ENCODE measurements around the gene CPOX. TPM values are rescaled to one million over a fixed set of nuclear protein-coding genes. Genes with fewer than 3 reads are reported as not detected.

The CPOX gene
- total RNA-seq, 1 donor from 2014 or later = 18.0 TPM

DNA sequence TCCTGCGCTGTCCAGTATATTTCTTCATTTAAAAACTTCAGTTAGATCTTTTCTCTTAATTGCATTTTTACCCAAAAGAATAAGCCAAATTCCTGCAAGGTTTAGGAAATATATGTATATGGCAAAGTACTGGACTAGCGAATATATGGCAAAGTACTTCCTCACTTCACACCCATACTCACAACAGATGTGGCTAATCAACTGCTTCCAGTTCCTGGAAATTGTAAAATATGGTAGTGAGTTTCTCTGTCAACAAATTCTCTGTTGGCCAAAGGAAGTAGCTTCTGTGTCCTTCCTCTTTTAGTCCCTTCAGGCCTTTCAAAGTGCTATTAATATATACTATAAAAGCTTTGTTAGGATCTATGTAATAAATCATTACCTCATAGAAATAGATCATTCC is 39.7 kb downstream of the CPOX start:
- no peak for DNase-seq
- intact Hi-C loops (cut with DNase I) = no loop called here
- peak in 1 of 2 donors; percentile 46 for ATAC-seq

DNA sequence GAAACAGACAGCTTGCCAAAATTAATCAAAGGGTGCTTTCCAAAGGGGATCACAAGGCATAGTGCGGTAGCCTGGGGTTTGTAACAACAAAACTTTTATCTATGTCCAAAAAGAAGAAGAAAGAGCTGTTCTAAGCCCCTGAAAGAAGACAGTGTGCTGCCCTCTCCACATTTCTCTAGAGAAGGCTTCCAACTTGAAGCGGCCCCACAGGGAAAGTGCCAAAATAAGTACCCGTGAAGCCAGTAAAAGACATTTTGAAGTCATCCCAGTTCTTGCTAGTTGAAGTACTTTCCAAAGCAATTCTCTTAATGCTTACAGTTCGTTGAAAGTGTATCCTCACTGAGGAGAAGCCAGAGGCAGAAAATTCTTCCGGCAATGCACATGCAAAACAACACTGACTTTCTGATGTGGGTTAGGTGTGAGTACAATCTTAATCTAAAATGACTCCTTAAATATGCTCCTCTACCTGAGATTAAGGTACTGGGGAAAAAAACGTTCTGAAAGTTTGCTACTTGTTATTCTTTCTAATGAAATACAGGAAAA is 40.3 kb downstream of the CPOX start:
- intact Hi-C loops (cut with DNase I) = no loop called here
- Histone ChIP-seq H3K4me1 (no peaks in the 10 kb centered on the region), H3K9me3 (no peaks in the 10 kb centered on the region), H3K4me3 (no peak overlapping the region), H3K27me3 (ENCODE audit: low read depth) (no peaks in the 10 kb centered on the region), H3K27ac (no peak overlapping the region), H3K36me3 (no peaks in the 10 kb centered on the region)
- no peak for DNase-seq
- TF ChIP-seq, protein P1, sequence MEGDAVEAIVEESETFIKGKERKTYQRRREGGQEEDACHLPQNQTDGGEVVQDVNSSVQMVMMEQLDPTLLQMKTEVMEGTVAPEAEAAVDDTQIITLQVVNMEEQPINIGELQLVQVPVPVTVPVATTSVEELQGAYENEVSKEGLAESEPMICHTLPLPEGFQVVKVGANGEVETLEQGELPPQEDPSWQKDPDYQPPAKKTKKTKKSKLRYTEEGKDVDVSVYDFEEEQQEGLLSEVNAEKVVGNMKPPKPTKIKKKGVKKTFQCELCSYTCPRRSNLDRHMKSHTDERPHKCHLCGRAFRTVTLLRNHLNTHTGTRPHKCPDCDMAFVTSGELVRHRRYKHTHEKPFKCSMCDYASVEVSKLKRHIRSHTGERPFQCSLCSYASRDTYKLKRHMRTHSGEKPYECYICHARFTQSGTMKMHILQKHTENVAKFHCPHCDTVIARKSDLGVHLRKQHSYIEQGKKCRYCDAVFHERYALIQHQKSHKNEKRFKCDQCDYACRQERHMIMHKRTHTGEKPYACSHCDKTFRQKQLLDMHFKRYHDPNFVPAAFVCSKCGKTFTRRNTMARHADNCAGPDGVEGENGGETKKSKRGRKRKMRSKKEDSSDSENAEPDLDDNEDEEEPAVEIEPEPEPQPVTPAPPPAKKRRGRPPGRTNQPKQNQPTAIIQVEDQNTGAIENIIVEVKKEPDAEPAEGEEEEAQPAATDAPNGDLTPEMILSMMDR (IDR thresholded peaks at IDR 0.05) = no peak
- no peak for ATAC-seq

More for the DNA sequence above, 39.7 kb downstream of the CPOX start:
- H3K36me3 ChIP-seq = no peaks in the 10 kb centered on the region
- H3K4me3 ChIP-seq = no peak overlapping the region
- no peaks in the 10 kb centered on the region for H3K9me3 ChIP-seq
- TF ChIP-seq, protein P1 (IDR thresholded peaks at IDR 0.05) = no peak
- no peaks in the 10 kb centered on the region for H3K4me1 ChIP-seq
- H3K27me3 ChIP-seq (ENCODE audit: low read depth) = no peaks in the 10 kb centered on the region
- H3K27ac ChIP-seq = no peak overlapping the region

DNA sequence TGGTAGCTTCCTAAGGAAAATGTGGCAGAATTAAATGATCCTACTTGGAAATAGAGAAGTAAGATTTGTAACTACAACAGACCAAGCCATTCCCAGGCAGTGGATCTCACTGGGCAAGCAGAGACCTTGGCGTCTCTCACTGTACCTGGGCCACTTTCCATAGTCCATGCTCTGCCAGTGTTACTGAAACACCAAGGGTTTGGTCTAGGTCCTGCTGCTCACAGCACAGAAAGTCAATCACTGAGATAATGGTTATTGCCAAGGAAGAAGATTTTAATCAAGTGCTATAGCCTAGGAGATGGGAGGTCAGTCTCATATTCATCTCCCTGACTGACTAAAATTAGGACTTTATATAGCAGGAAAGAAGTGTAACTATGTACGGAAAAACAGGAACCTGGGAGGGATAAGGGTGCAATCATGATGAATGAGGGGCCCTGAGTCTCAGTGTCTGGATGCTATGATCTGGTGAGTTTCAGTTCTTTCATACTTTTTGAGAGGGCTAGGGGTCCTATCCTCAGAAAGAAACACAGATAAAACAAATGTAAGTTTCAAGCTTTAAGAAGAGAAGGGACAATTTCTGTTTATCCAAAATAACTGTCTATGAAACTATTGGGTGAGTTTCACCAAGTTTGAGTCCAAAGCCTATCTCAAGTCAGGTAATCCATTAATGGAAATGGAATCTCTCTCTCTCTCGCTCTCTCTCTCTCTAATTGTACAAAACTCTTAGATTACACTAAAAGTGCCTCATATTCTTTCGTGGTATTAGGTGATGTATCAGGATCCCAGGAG is 41.0 kb downstream of the CPOX start:
- intact Hi-C loops (cut with DNase I) = no loop called here

DNA sequence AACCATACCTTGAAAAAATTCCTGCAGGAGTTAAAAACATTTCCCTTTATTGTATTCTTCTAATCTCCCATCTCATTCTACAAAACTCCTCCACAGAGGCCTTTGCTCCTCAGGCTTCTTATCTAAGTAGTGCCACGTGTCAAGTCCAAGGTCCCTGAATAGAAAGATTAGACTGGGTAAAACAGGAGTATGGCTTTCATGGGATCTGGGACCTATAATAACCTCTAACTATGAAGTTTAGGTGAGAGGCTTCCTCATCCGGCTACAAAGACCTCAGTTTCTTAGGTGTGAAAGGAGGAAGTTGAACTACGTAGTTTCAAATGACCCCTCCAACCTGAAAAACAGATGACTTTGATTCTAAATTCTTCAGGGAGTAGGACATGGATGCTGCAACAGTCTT is 41.7 kb downstream of the CPOX start:
- Histone ChIP-seq H3K27me3 (ENCODE audit: low read depth) (no peaks in the 10 kb centered on the region), H3K36me3 (no peaks in the 10 kb centered on the region), H3K27ac (no peak overlapping the region), H3K4me3 (no peak overlapping the region), H3K4me1 (no peaks in the 10 kb centered on the region), H3K9me3 (no peaks in the 10 kb centered on the region)
- intact Hi-C loops (cut with DNase I) = no loop called here
- DNase-seq (no peak), ATAC-seq (no peak)
- TF ChIP-seq, protein P1 (IDR thresholded peaks at IDR 0.05) = no peak

More for the DNA sequence above, 41.0 kb downstream of the CPOX start:
- TF ChIP-seq, protein P1 (IDR thresholded peaks at IDR 0.05) = no peak
- no peaks in the 10 kb centered on the region for H3K27me3 ChIP-seq (ENCODE audit: low read depth)
- no peaks in the 10 kb centered on the region for H3K36me3 ChIP-seq
- no peaks in the 10 kb centered on the region for H3K9me3 ChIP-seq
- DNase-seq = no peak
- no peaks in the 10 kb centered on the region for H3K4me1 ChIP-seq
- no peak for ATAC-seq
- H3K4me3 ChIP-seq = no peak overlapping the region
- H3K27ac ChIP-seq = no peak overlapping the region

DNA sequence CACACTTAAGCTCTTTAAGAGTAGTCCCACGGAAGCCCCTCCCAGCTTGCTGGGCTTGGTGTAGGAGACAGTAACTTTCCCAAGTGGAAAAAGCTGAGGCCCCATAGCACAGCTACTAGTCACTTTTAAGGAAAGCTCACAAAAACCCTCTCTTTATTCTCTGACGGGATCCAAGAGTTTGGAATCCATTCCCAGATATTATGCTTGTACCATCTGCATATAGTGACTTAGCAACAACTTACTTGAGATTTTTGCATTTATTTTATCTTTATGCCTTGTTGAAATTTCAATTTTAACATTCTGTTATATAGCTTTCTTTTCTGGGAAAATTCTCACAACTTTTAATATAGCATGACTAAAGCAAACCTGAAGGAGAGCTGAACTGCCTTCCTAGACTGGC is 42.2 kb downstream of the CPOX start:
- H3K36me3 ChIP-seq = no peaks in the 10 kb centered on the region
- intact Hi-C loops (cut with DNase I) = no loop called here
- no peaks in the 10 kb centered on the region for H3K27me3 ChIP-seq (ENCODE audit: low read depth)
- TF ChIP-seq, protein P1 (IDR thresholded peaks at IDR 0.05) = no peak
- no peak overlapping the region for H3K27ac ChIP-seq
- H3K4me1 ChIP-seq = no peaks in the 10 kb centered on the region
- no peaks in the 10 kb centered on the region for H3K9me3 ChIP-seq
- no peak for ATAC-seq
- H3K4me3 ChIP-seq = no peak overlapping the region
- no peak for DNase-seq

Measured in lower lobe of right lung (tissue), 2 donors.